AG04450 (cell line): ENCODE results near the gene MAP3K2. TPM values are rescaled to one million over a fixed set of nuclear protein-coding genes. Genes with fewer than 3 reads are reported as not detected.

Source experiments
- CTCF ChIA-PET: fragments of 300-600, 350-600 bp; formaldehyde crosslinking; extraction: SDS; loops from one replicate; lab custom pipeline; 2022; ENCODE audit warnings: antibody characterized with exemption, inconsistent platforms; lab: Charles Lee
- POLR2A ChIA-PET: fragments of 350-600 bp; formaldehyde crosslinking; extraction: SDS; loops from one replicate; lab custom pipeline; 2021; ENCODE audit warnings: antibody characterized with exemption, inconsistent platforms; lab: Yijun Ruan, JAX
- DNase-seq: peaks from one replicate; pipeline ENCODE4 v3.0.0-alpha.2; 2011; ENCODE audit warnings: low read depth, low spot score
- H3K27ac ChIP-seq: one replicate; pipeline ENCODE4 v1.5.1; 2012; ENCODE audit warnings: low read depth, low read length, control low read depth
- H3K27me3 ChIP-seq: one replicate; pipeline ENCODE4 v1.6.0; 2012; ENCODE audit warnings: low read length; ENCODE audit not compliant: control insufficient read depth, insufficient read depth
- H3K4me3 ChIP-seq: 2 replicates; pipeline ENCODE4 v1.5.1; 2011; ENCODE audit warnings: mild to moderate bottlenecking, low read depth, low read length, control low read depth
- H3K9me3 ChIP-seq: 2 replicates; pipeline ENCODE4 v1.5.1; 2012; ENCODE audit warnings: low read length; ENCODE audit not compliant: control insufficient read depth, insufficient read depth
- polyA plus RNA-seq: library from polyadenylated mRNA; depleted of rRNA; stranded (reverse); fragments of >200 nt; gene quantifications from 2 replicates; pipeline ENCODE4 v1.2.3, GENCODE V29; 2011
- TF ChIP-seq, protein P1 (sequence below): IDR thresholded peaks from 2 replicates; pipeline ENCODE4 v1.5.1; 2011; ENCODE audit warnings: low read depth, low read length, control low read depth, inconsistent platforms

MAP3K2 gene
- polyA plus RNA-seq, 1 experiment, result 15.5 TPM

DNA sequence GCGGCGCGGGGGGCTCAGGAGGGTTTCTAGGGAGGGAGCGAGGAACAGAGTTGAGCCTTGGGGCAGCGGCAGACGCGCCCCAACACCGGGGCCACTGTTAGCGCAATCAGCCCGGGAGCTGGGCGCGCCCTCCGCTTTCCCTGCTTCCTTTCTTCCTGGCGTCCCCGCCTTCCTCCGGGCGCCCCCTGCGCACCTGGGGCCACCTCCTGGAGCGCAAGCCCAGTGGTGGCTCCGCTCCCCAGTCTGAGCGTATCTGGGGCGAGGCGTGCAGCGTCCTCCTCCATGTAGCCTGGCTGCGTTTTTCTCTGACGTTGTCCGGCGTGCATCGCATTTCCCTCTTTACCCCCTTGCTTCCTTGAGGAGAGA, 35.7 kb upstream of the MAP3K2 start:
- Histone ChIP-seq H3K9me3 (no peaks in the 10 kb centered on the region; the same call in 1 of the 2 replicates), H3K4me3 (peak overlapping the region; percentile 48), H3K27ac (no peak overlapping the region), H3K27me3 (peaks cover 19% of the 10 kb centered on the region)
- TF ChIP-seq, protein P1, sequence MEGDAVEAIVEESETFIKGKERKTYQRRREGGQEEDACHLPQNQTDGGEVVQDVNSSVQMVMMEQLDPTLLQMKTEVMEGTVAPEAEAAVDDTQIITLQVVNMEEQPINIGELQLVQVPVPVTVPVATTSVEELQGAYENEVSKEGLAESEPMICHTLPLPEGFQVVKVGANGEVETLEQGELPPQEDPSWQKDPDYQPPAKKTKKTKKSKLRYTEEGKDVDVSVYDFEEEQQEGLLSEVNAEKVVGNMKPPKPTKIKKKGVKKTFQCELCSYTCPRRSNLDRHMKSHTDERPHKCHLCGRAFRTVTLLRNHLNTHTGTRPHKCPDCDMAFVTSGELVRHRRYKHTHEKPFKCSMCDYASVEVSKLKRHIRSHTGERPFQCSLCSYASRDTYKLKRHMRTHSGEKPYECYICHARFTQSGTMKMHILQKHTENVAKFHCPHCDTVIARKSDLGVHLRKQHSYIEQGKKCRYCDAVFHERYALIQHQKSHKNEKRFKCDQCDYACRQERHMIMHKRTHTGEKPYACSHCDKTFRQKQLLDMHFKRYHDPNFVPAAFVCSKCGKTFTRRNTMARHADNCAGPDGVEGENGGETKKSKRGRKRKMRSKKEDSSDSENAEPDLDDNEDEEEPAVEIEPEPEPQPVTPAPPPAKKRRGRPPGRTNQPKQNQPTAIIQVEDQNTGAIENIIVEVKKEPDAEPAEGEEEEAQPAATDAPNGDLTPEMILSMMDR, result no peak
- POLR2A ChIA-PET, result no interaction called here
- no peak for DNase-seq
- CTCF ChIA-PET, result interaction anchor here (2.0 kb wide), 1 partner anchor 58 kb away, joined by 6 read pairs; no protein-coding TSS in a partner anchor

DNA sequence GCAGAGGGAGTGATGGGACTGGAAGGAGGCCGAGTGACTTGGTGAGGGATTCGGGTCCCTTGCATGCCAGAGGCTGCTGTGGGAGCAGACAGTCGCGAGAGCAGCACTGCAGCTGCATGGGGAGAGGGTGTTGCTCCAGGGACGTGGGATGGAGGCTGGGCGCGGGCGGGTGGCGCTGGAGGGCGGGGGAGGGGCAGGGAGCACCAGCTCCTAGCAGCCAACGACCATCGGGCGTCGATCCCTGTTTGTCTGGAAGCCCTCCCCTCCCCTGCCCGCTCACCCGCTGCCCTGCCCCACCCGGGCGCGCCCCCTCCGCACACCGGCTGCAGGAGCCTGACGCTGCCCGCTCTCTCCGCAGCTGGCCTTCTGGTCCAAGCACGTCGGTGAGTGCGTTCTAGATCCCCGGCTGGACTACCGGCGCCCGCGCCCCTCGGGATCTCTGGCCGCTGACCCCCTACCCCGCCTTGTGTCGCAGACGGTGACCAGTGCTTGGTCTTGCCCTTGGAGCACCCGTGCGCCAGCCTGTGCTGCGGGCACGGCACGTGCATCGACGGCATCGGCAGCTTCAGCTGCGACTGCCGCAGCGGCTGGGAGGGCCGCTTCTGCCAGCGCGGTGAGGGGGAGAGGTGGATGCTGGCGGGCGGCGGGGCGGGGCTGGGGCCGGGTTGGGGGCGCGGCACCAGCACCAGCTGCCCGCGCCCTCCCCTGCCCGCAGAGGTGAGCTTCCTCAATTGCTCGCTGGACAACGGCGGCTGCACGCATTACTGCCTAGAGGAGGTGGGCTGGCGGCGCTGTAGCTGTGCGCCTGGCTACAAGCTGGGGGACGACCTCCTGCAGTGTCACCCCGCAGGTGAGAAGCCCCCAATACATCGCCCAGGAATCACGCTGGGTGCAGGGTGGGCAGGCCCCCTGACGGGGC, 35.0 kb upstream of the MAP3K2 start:
- ChIA-PET POLR2A (interaction anchor here (0.7 kb wide), 1 partner anchor 128 kb away, joined by 3 read pairs; no protein-coding TSS in a partner anchor), CTCF (interaction anchor here (0.7 to 2.0 kb wide), 2 partner anchors 22 to 59 kb away, joined by 6 to 7 read pairs; no protein-coding TSS in a partner anchor)
- no peak for DNase-seq

DNA sequence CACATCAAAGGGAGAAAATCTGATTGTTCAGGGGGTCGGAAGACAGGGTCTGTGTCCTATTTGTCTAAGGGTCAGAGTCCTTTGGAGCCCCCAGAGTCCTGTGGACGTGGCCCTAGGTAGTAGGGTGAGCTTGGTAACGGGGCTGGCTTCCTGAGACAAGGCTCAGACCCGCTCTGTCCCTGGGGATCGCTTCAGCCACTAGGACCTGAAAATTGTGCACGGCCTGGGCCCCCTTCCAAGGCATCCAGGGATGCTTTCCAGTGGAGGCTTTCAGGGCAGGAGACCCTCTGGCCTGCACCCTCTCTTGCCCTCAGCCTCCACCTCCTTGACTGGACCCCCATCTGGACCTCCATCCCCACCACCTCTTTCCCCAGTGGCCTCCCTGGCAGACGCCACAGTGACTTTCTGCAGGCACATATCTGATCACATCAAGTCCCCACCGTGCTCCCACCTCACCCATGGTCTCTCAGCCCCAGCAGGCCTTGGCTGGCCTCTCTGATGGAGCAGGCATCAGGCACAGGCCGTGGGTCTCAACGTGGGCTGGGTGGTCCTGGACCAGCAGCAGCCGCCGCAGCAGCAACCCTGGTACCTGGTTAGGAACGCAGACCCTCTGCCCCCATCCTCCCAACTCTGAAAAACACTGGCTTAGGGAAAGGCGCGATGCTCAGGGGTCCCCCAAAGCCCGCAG, 34.2 kb upstream of the MAP3K2 start:
- POLR2A ChIA-PET, result interaction anchor here (0.7 kb wide), 1 partner anchor 127 kb away, joined by 3 read pairs; no protein-coding TSS in a partner anchor
- CTCF ChIA-PET, result no interaction called here
- no peak overlapping the region for H3K27ac ChIP-seq
- no peak for DNase-seq
- TF ChIP-seq, protein P1, result no peak
- peaks cover 19% of the 10 kb centered on the region for H3K27me3 ChIP-seq
- H3K4me3 ChIP-seq, result no peak overlapping the region
- H3K9me3 ChIP-seq, result no peaks in the 10 kb centered on the region; the same call in 1 of the 2 replicates

More for the DNA sequence above, 35.0 kb upstream of the MAP3K2 start:
- no peaks in the 10 kb centered on the region; the same call in 1 of the 2 replicates for H3K9me3 ChIP-seq
- no peak overlapping the region for H3K27ac ChIP-seq
- H3K27me3 ChIP-seq, result peaks cover 19% of the 10 kb centered on the region
- TF ChIP-seq, protein P1, result no peak
- peak overlapping the region; percentile 48 for H3K4me3 ChIP-seq

DNA sequence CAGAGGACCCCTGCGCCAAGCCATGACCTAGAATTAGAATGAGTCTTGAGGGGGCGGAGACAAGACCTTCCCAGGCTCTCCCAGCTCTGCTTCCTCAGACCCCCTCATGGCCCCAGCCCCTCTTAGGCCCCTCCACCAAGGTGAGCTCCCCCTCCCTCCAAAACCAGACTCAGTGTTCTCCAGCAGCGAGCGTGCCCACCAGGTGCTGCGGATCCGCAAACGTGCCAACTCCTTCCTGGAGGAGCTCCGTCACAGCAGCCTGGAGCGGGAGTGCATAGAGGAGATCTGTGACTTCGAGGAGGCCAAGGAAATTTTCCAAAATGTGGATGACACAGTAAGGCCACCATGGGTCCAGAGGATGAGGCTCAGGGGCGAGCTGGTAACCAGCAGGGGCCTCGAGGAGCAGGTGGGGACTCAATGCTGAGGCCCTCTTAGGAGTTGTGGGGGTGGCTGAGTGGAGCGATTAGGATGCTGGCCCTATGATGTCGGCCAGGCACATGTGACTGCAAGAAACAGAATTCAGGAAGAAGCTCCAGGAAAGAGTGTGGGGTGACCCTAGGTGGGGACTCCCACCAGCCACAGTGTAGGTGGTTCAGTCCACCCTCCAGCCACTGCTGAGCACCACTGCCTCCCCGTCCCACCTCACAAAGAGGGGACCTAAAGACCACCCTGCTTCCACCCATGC, 33.5 kb upstream of the MAP3K2 start:
- TF ChIP-seq, protein P1, result no peak
- ChIA-PET CTCF (no interaction called here), POLR2A (no interaction called here)
- Histone ChIP-seq H3K27me3 (peaks cover 22% of the 10 kb centered on the region), H3K9me3 (no peaks in the 10 kb centered on the region; the same call in 1 of the 2 replicates), H3K27ac (no peak overlapping the region), H3K4me3 (no peak overlapping the region)
- no peak for DNase-seq
